ENCODE results near the gene PROM1. TPM values are rescaled to one million over a fixed set of nuclear protein-coding genes. Genes with fewer than 3 reads are reported as not detected.

Gene PROM1
- total and polyA plus RNA-seq, 4 donors: 1.2 to 5.2 (median 3.7) TPM

DNA sequence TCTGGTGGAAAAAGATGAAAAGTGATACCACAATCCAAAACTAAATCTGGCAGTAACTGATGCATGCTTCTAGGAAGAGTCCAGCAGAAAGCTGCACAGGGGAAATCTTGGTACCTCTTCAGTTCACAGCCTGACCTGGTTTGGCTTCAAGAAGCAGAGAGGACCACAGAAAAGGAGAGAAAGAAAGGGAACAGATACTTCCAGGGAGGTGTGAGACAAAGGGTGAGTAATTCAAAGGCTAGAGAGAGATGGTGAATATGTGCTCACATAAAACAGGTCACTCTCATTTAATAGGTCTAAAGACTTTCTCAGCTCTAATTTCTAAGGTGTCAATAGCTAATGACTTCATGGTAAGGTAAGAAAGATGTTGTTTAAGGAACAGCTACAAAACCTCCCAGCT is 132.0 kb downstream of the PROM1 start:
- Histone ChIP-seq H3K9ac (ENCODE audit: low read depth in 1 of 2, low read length in 2 of 2) (no peak overlapping the region), H3K4me1 (ENCODE audit: control insufficient read depth in 4 of 4, insufficient read depth in 4 of 4, low read length in 3 of 4) (peaks cover 0 to 3% (median 2%) of the 10 kb centered on the region in 4 donors)

DNA sequence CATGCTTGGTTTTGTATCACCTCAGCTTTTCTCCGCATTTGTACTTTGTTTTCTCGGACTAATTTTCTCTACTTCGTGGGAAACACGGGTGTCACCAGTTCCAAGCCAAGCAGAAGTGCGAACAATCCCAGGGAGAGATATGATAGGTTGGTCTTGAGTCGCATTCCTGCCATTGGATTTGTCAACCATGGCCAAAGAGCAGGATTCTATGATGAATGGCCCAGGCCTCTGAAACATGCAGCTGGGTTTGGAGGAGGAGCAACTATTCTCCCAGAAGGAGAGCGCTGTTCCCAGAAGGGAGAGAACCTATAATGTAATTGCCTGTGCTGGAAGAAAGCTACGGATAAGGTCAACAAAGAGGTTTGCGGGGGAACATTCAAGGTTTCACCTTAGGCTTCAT is 135.0 kb downstream of the PROM1 start:
- no peaks in the 10 kb centered on the region for H3K9me3 ChIP-seq (ENCODE audit: control insufficient read depth in 4 of 4, low read length in 3 of 4)
- no peak overlapping the region for H3K4me3 ChIP-seq (ENCODE audit: low read depth in 1 of 3, low read length in 3 of 3)
- H3K9ac ChIP-seq (ENCODE audit: low read depth in 1 of 2, low read length in 2 of 2): no peak overlapping the region
- H3K27ac ChIP-seq (ENCODE audit: low read depth in 1 of 2, low read length in 2 of 2): no peak overlapping the region
- DNase-seq (ENCODE audit: low spot score): no peak
- H3K27me3 ChIP-seq (ENCODE audit: control insufficient read depth in 4 of 4, insufficient read depth in 4 of 4, low read length in 3 of 4): no peaks in the 10 kb centered on the region
- no peaks in the 10 kb centered on the region for H3K36me3 ChIP-seq (ENCODE audit: control insufficient read depth in 4 of 4, insufficient read depth in 3 of 4, low read depth in 1 of 4, low read length in 3 of 4)
- 77% methylated on average over 9 of the region's 9 CpGs for WGBS
- H3K4me1 ChIP-seq (ENCODE audit: control insufficient read depth in 4 of 4, insufficient read depth in 4 of 4, low read length in 3 of 4): no peaks in the 10 kb centered on the region
- TF ChIP-seq, protein P1, sequence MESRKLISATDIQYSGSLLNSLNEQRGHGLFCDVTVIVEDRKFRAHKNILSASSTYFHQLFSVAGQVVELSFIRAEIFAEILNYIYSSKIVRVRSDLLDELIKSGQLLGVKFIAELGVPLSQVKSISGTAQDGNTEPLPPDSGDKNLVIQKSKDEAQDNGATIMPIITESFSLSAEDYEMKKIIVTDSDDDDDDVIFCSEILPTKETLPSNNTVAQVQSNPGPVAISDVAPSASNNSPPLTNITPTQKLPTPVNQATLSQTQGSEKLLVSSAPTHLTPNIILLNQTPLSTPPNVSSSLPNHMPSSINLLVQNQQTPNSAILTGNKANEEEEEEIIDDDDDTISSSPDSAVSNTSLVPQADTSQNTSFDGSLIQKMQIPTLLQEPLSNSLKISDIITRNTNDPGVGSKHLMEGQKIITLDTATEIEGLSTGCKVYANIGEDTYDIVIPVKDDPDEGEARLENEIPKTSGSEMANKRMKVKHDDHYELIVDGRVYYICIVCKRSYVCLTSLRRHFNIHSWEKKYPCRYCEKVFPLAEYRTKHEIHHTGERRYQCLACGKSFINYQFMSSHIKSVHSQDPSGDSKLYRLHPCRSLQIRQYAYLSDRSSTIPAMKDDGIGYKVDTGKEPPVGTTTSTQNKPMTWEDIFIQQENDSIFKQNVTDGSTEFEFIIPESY (IDR thresholded peaks at IDR 0.05): no peak
- no peak for TF ChIP-seq FOXA2 (IDR thresholded peaks at IDR 0.05)
- TF ChIP-seq YY1 (IDR thresholded peaks at IDR 0.05): no peak
- no peak for TF ChIP-seq FOXA1 (IDR thresholded peaks at IDR 0.05)
- TF ChIP-seq HNF4A (conservative IDR thresholded peaks at IDR 0.05): no peak
- TF ChIP-seq HNF4G (IDR thresholded peaks at IDR 0.05): no peak
- TF ChIP-seq RAD21 (IDR thresholded peaks at IDR 0.05): no peak
- TF ChIP-seq, protein P2, sequence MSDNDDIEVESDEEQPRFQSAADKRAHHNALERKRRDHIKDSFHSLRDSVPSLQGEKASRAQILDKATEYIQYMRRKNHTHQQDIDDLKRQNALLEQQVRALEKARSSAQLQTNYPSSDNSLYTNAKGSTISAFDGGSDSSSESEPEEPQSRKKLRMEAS (IDR thresholded peaks at IDR 0.05): no peak
- TF ChIP-seq JUND (IDR thresholded peaks at IDR 0.05): no peak
- TF ChIP-seq, protein P3, sequence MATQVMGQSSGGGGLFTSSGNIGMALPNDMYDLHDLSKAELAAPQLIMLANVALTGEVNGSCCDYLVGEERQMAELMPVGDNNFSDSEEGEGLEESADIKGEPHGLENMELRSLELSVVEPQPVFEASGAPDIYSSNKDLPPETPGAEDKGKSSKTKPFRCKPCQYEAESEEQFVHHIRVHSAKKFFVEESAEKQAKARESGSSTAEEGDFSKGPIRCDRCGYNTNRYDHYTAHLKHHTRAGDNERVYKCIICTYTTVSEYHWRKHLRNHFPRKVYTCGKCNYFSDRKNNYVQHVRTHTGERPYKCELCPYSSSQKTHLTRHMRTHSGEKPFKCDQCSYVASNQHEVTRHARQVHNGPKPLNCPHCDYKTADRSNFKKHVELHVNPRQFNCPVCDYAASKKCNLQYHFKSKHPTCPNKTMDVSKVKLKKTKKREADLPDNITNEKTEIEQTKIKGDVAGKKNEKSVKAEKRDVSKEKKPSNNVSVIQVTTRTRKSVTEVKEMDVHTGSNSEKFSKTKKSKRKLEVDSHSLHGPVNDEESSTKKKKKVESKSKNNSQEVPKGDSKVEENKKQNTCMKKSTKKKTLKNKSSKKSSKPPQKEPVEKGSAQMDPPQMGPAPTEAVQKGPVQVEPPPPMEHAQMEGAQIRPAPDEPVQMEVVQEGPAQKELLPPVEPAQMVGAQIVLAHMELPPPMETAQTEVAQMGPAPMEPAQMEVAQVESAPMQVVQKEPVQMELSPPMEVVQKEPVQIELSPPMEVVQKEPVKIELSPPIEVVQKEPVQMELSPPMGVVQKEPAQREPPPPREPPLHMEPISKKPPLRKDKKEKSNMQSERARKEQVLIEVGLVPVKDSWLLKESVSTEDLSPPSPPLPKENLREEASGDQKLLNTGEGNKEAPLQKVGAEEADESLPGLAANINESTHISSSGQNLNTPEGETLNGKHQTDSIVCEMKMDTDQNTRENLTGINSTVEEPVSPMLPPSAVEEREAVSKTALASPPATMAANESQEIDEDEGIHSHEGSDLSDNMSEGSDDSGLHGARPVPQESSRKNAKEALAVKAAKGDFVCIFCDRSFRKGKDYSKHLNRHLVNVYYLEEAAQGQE (IDR thresholded peaks at IDR 0.05): no peak
- TF ChIP-seq EGR1 (IDR thresholded peaks at IDR 0.05; ENCODE audit: low read depth in 2 of 2): no peak
- TF ChIP-seq, protein P4, sequence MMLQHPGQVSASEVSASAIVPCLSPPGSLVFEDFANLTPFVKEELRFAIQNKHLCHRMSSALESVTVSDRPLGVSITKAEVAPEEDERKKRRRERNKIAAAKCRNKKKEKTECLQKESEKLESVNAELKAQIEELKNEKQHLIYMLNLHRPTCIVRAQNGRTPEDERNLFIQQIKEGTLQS (IDR thresholded peaks at IDR 0.05): no peak

More for the DNA sequence above, 132.0 kb downstream of the PROM1 start:
- Histone ChIP-seq H3K9me3 (ENCODE audit: control insufficient read depth in 4 of 4, low read length in 3 of 4) (no peaks in the 10 kb centered on the region), H3K36me3 (ENCODE audit: control insufficient read depth in 4 of 4, insufficient read depth in 3 of 4, low read depth in 1 of 4, low read length in 3 of 4) (no peaks in the 10 kb centered on the region), H3K27ac (ENCODE audit: low read depth in 1 of 2, low read length in 2 of 2) (no peak overlapping the region), H3K27me3 (ENCODE audit: control insufficient read depth in 4 of 4, insufficient read depth in 4 of 4, low read length in 3 of 4) (no peaks in the 10 kb centered on the region), H3K4me3 (ENCODE audit: low read depth in 1 of 3, low read length in 3 of 3) (no peak overlapping the region)
- DNase-seq (ENCODE audit: low spot score): no peak
- TF ChIP-seq HNF4A (conservative IDR thresholded peaks at IDR 0.05) (no peak), TAF1 (conservative IDR thresholded peaks at IDR 0.05) (no peak), YY1 (IDR thresholded peaks at IDR 0.05) (no peak), FOXA2 (IDR thresholded peaks at IDR 0.05) (no peak), GABPA (IDR thresholded peaks at IDR 0.05 in 1 of 2, conservative IDR thresholded peaks at IDR 0.05 in 1 of 2) (no peak), RXRA (IDR thresholded peaks at IDR 0.05) (no peak), NR2F2 (IDR thresholded peaks at IDR 0.05) (no peak), EGR1 (IDR thresholded peaks at IDR 0.05; ENCODE audit: low read depth in 2 of 2) (no peak), SP1 (IDR thresholded peaks at IDR 0.05) (no peak), JUND (IDR thresholded peaks at IDR 0.05) (no peak)
- TF ChIP-seq, protein P3 (IDR thresholded peaks at IDR 0.05): no peak
- TF ChIP-seq, protein P4 (IDR thresholded peaks at IDR 0.05): no peak
- TF ChIP-seq, protein P2 (IDR thresholded peaks at IDR 0.05): no peak
- TF ChIP-seq, protein P5, sequence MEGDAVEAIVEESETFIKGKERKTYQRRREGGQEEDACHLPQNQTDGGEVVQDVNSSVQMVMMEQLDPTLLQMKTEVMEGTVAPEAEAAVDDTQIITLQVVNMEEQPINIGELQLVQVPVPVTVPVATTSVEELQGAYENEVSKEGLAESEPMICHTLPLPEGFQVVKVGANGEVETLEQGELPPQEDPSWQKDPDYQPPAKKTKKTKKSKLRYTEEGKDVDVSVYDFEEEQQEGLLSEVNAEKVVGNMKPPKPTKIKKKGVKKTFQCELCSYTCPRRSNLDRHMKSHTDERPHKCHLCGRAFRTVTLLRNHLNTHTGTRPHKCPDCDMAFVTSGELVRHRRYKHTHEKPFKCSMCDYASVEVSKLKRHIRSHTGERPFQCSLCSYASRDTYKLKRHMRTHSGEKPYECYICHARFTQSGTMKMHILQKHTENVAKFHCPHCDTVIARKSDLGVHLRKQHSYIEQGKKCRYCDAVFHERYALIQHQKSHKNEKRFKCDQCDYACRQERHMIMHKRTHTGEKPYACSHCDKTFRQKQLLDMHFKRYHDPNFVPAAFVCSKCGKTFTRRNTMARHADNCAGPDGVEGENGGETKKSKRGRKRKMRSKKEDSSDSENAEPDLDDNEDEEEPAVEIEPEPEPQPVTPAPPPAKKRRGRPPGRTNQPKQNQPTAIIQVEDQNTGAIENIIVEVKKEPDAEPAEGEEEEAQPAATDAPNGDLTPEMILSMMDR (IDR thresholded peaks at IDR 0.05; ENCODE audit: low read depth, low read length, missing input control): no peak
